H1 (cell line): ENCODE measurements around the gene SERPINB8. TPM values are rescaled to one million over a fixed set of nuclear protein-coding genes. Genes with fewer than 3 reads are reported as not detected.

Source experiments
- CTCF ChIA-PET: fragments of 300-600 bp; sonication (Branson Sonifier 250); formaldehyde crosslinking; loops from one replicate; lab custom pipeline; 2021; ENCODE audit not compliant: partially characterized antibody; lab: Charles Lee
- POLR2A ChIA-PET: fragments of 300-600 bp; sonication (Branson Sonifier 250); formaldehyde crosslinking; loops from one replicate; lab custom pipeline; 2021; ENCODE audit warnings: inconsistent platforms; ENCODE audit not compliant: partially characterized antibody; lab: Charles Lee
- DNase-seq, 2 experiments: peaks; one replicate each; pipeline versions ENCODE4 v3.0.0 to v3.0.0-alpha.2; 2010 to 2022; ENCODE audit warnings: low spot score in 2 of 2, low read depth in 1 of 2, mixed read lengths in 1 of 2
- FAIRE-seq: peaks from 2 replicates; lab custom pipeline; 2011; peaks lifted over from hg19 to GRCh38; lab: Jason Lieb, UNC
- H2AFZ ChIP-seq: 2 replicates; pipeline ENCODE4 v1.8.1; 2012; ENCODE audit warnings: low read length, inconsistent platforms
- H2AK5ac ChIP-seq: 2 replicates; pipeline ENCODE4 v1.6.1; 2013; ENCODE audit warnings: low read depth, low read length
- H2BK120ac ChIP-seq: replicated peaks from 2 replicates; pipeline ENCODE3; 2013; ENCODE audit warnings: low read depth, low read length, inconsistent platforms
- H2BK12ac ChIP-seq: 2 replicates; pipeline ENCODE4 v1.6.1; 2013; ENCODE audit warnings: low read depth, low read length
- H2BK15ac ChIP-seq: 2 replicates; pipeline ENCODE4 v1.6.1; 2013; ENCODE audit warnings: low read length
- H2BK20ac ChIP-seq: 2 replicates; pipeline ENCODE4 v1.6.1; 2013; ENCODE audit warnings: low read length
- H2BK5ac ChIP-seq: 2 replicates; pipeline ENCODE4 v1.6.1; 2013; ENCODE audit warnings: low read depth, low read length
- H3K14ac ChIP-seq: 2 replicates; pipeline ENCODE4 v1.6.1; 2013; ENCODE audit warnings: inconsistent platforms; ENCODE audit not compliant: insufficient read length
- H3K18ac ChIP-seq: 2 replicates; pipeline ENCODE4 v1.6.1; 2013; ENCODE audit warnings: low read length; ENCODE audit errors: extremely low read depth
- H3K23ac ChIP-seq: 2 replicates; pipeline ENCODE4 v1.6.1; 2013; ENCODE audit warnings: inconsistent platforms; ENCODE audit not compliant: insufficient read length
- H3K23me2 ChIP-seq: 2 replicates; pipeline ENCODE4 v1.6.1; 2013; ENCODE audit warnings: low read depth, low read length
- H3K27ac ChIP-seq: 2 replicates; pipeline ENCODE4 v1.6.1; 2011; ENCODE audit warnings: low read depth, low read length, inconsistent platforms
- H3K27me3 ChIP-seq, 4 experiments: replicated peaks in 1 of 4; 1 replicate in 1 of 4; 2 replicates in 3 of 4; pipeline versions ENCODE4 v1.6.1 to v1.8.1; 2011 to 2013; ENCODE audit warnings: low read length in 3 of 4, mild to moderate bottlenecking in 3 of 4, inconsistent platforms in 2 of 4, mixed read lengths in 2 of 4, moderate library complexity in 1 of 4; ENCODE audit not compliant: control insufficient read depth in 3 of 4, insufficient read depth in 3 of 4; ENCODE audit errors: extremely low read depth in 1 of 4
- H3K36me3 ChIP-seq, 4 experiments: 2 replicates each; pipeline versions ENCODE4 v1.6.1 to v1.8.1; 2011 to 2013; ENCODE audit warnings: mild to moderate bottlenecking in 4 of 4, low read length in 3 of 4, moderate library complexity in 2 of 4, control low read depth in 1 of 4, inconsistent platforms in 1 of 4; ENCODE audit not compliant: insufficient read depth in 4 of 4, control insufficient read depth in 2 of 4
- H3K4ac ChIP-seq: replicated peaks from 2 replicates; pipeline ENCODE3; 2013; ENCODE audit warnings: low read length, low read depth, mixed read lengths, inconsistent platforms; ENCODE audit not compliant: insufficient read length
- H3K4me1 ChIP-seq, 4 experiments: replicated peaks in 1 of 4; 1 replicate in 1 of 4; 2 replicates in 3 of 4; pipeline versions ENCODE4 v1.6.1 to v1.8.1; 2011 to 2013; ENCODE audit warnings: low read length in 3 of 4, inconsistent platforms in 2 of 4, mixed read lengths in 1 of 4; ENCODE audit not compliant: insufficient read depth in 4 of 4, control insufficient read depth in 3 of 4
- H3K4me2 ChIP-seq, 2 experiments: 2 replicates each; pipeline versions ENCODE4 v1.6.1 to v1.8.1; 2011 to 2013; ENCODE audit warnings: low read depth in 2 of 2, low read length in 2 of 2, control low read depth in 1 of 2, inconsistent platforms in 1 of 2, mild to moderate bottlenecking in 1 of 2; ENCODE audit not compliant: insufficient read depth in 1 of 2
- H3K4me3 ChIP-seq, 4 experiments: fragments of 200-600, 300-600 bp in 1 of 4; sonication (generic), shearing (Covaris generic), sonication (Bioruptor Twin) in 1 of 4; 2 replicates each; pipeline versions ENCODE4 v1.5.1 to v1.8.1; 2011 to 2016; ENCODE audit warnings: low read length in 4 of 4, low read depth in 3 of 4, control low read depth in 2 of 4, inconsistent platforms in 2 of 4, mild to moderate bottlenecking in 2 of 4, mixed read lengths in 1 of 4, moderate library complexity in 1 of 4; ENCODE audit not compliant: insufficient read depth in 2 of 4; ENCODE audit errors: extremely low read depth in 1 of 4
- H3K56ac ChIP-seq: replicated peaks from 2 replicates; pipeline ENCODE3; 2013; ENCODE audit warnings: low read depth, mild to moderate bottlenecking, mixed read lengths, low read length, inconsistent platforms; ENCODE audit not compliant: insufficient read length
- H3K79me1 ChIP-seq: 2 replicates; pipeline ENCODE4 v1.6.1; 2013; ENCODE audit warnings: low read depth, low read length, control low read depth
- H3K79me2 ChIP-seq, 2 experiments: 2 replicates each; pipeline versions ENCODE4 v1.6.1 to v1.8.1; 2012 to 2013; ENCODE audit warnings: low read length in 2 of 2, mild to moderate bottlenecking in 2 of 2, inconsistent platforms in 1 of 2; ENCODE audit not compliant: insufficient read depth in 2 of 2, control insufficient read depth in 1 of 2
- H3K9ac ChIP-seq, 4 experiments: replicated peaks in 1 of 4; 1 replicate in 1 of 4; 2 replicates in 3 of 4; pipeline versions ENCODE4 v1.6.1 to v1.8.1; 2011 to 2013; ENCODE audit warnings: low read depth in 3 of 4, low read length in 3 of 4, control low read depth in 2 of 4, mild to moderate bottlenecking in 2 of 4, moderate library complexity in 2 of 4, inconsistent platforms in 1 of 4; ENCODE audit errors: extremely low read depth in 1 of 4
- H3K9me3 ChIP-seq, 2 experiments: 2 replicates each; pipeline versions ENCODE4 v1.6.1 to v1.8.1; 2012 to 2013; ENCODE audit warnings: mild to moderate bottlenecking in 2 of 2, moderate library complexity in 2 of 2, control low read depth in 1 of 2, inconsistent platforms in 1 of 2, low read depth in 1 of 2, low read length in 1 of 2, mixed read lengths in 1 of 2; ENCODE audit not compliant: insufficient read depth in 2 of 2
- H4K20me1 ChIP-seq, 2 experiments: replicated peaks in 1 of 2; 2 replicates each; pipeline versions ENCODE3 to v1.8.1; 2011 to 2013; ENCODE audit warnings: inconsistent platforms in 2 of 2, low read length in 2 of 2, mild to moderate bottlenecking in 1 of 2; ENCODE audit not compliant: insufficient read depth in 2 of 2, control insufficient read depth in 1 of 2
- H4K5ac ChIP-seq: 2 replicates; pipeline ENCODE4 v1.6.1; 2013; ENCODE audit warnings: low read length, low read depth, mixed read lengths, inconsistent platforms; ENCODE audit not compliant: insufficient read length
- H4K8ac ChIP-seq: 2 replicates; pipeline ENCODE4 v1.8.0; 2013; ENCODE audit warnings: mild to moderate bottlenecking, moderate library complexity, low read length, inconsistent platforms; ENCODE audit not compliant: insufficient read depth; ENCODE audit errors: extremely low read depth
- H4K91ac ChIP-seq: replicated peaks from 2 replicates; pipeline ENCODE3; 2013; ENCODE audit warnings: low read length, mixed read lengths, inconsistent platforms; ENCODE audit not compliant: insufficient read length
- CBX8 ChIP-seq: fragments of 300-800, 300-1000 bp; sonication (generic); IDR thresholded peaks from 2 replicates; pipeline ENCODE4 v1.7.1; 2016; ENCODE audit warnings: low read depth, low read length, borderline replicate concordance
- POU5F1 ChIP-seq: IDR thresholded peaks from 2 replicates; pipeline ENCODE4 v1.6.1; 2011; ENCODE audit warnings: low read depth, mild to moderate bottlenecking, low read length, moderate library complexity
- RAD21 ChIP-seq, 2 experiments: IDR thresholded peaks in 1 of 2; conservative IDR thresholded peaks in 1 of 2; 2 replicates each; pipeline ENCODE4 v1.6.1; 2011; ENCODE audit warnings: low read depth in 2 of 2, low read length in 2 of 2, improper control_type of control experiment in 1 of 2, inconsistent platforms in 1 of 2, mild to moderate bottlenecking in 1 of 2, moderate library complexity in 1 of 2
- WGBS, 2 experiments: shearing (Covaris generic) in 1 of 2; methylation state at CpG; one replicate each; pipeline versions ENCODE4 v1.1.6 to v1.1.7; 2013 to 2015; ENCODE audit warnings: low lambda C conversion rate in 2 of 2, mixed read lengths in 2 of 2, inconsistent platforms in 1 of 2, low coverage in 1 of 2, missing lambda C conversion rate in 1 of 2; ENCODE audit not compliant: insufficient replicate concordance in 2 of 2, insufficient coverage in 1 of 2, insufficient read length in 1 of 2; ENCODE audit errors: extremely low coverage in 1 of 2, missing lambda C conversion rate in 1 of 2; 5-methylcytosine and 5-hydroxymethylcytosine counted together
- polyA plus RNA-seq, 7 experiments: library from polyadenylated mRNA; depleted of rRNA in 3 of 7; stranded (reverse) in 5 of 7; unstranded in 2 of 7; fragments of >200 nt in 5 of 7; fragments of 200-250 nt in 2 of 7; gene quantifications; 1 replicate in 5 of 7; 2 replicates in 1 of 7; 4 replicates in 1 of 7; pipeline versions ENCODE4 v1.2.1 to v1.2.3, GENCODE V29; 2011 to 2013; ENCODE audit warnings: missing spikeins in 2 of 7, mixed read lengths in 2 of 7
- total RNA-seq: library from RNA; stranded (reverse); fragmentation: NEBNext Ultra II Directional; extraction: Animal tissue kit (Norgen Biotek cat#: 25700); gene quantifications from 2 replicates; pipeline ENCODE4 v1.2.1, GENCODE V29; 2021

Gene SERPINB8
- total and polyA plus RNA-seq, 2 of the 8 experiments (the other 6 are each of a cell fraction or from before 2014, with no cell fraction given), result 0.42 to 1.2 TPM

DNA sequence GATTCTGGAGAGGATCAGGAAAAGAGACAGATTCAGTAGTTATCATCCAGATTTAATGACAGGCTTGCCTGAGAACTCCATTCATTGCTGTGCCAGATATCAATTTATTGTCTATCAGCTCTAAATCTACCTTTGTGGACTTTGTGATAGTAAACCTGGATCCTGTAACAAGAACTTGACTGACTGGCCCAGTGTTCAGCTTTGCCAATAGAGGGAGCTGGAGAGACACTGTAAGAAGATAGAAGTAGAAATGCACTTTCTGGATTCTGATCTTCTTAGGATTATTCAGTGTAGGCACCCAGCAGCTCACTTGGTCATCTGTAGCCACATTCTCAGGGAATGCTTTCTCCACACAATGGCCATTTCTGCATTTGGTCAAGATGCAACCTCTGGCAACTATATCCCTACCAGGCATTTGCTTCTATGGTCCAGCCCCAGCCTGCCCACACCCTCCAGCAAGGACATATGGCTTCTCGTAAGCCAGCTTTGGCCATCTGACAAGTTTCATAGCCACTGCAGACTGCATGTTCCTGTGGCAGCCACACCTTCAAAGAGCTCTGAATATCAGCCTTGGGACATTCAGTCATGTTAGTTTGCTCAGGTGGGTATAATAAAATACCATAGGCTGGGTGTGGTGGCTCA is 6.1 kb upstream of the SERPINB8 start:
- H2BK15ac ChIP-seq, result no peak overlapping the region
- no peak for DNase-seq
- FAIRE-seq, result peak; percentile 84
- TF ChIP-seq RAD21 (IDR thresholded peaks at IDR 0.05 in 1 of 2, conservative IDR thresholded peaks at IDR 0.05 in 1 of 2; ENCODE audit: low read depth in 2 of 2, low read length in 2 of 2) (peak; percentile 64 to 65), POU5F1 (no peak), CBX8 (no peak)

More for the DNA sequence above, 6.1 kb upstream of the SERPINB8 start:
- Histone ChIP-seq H2BK120ac (no peak overlapping the region), H3K18ac (no peak overlapping the region), H3K27ac (no peak overlapping the region), H3K4ac (no peak overlapping the region), H3K27me3 (no peaks in the 10 kb centered on the region; a peak in 1 of 7 replicates), H3K79me2 (no peaks in the 10 kb centered on the region), H2BK12ac (no peak overlapping the region), H3K9ac (no peak overlapping the region), H3K23me2 (no peaks in the 10 kb centered on the region), H2AK5ac (no peak overlapping the region), H3K9me3 (no peaks in the 10 kb centered on the region), H4K8ac (no peak overlapping the region), H3K14ac (no peak overlapping the region), H4K5ac (no peak overlapping the region), H2BK5ac (no peak overlapping the region), H3K4me1 (no peaks in the 10 kb centered on the region; a peak in 1 of 7 replicates), H4K91ac (no peak overlapping the region), H3K4me2 (no peak overlapping the region), H2BK20ac (no peak overlapping the region), H3K36me3 (no peaks in the 10 kb centered on the region), H3K23ac (no peak overlapping the region), H3K79me1 (no peaks in the 10 kb centered on the region), H3K56ac (no peak overlapping the region), H3K4me3 (no peak overlapping the region), H4K20me1 (peaks cover 0 to 2% of the 10 kb centered on the region in 2 experiments), H2AFZ (no peak overlapping the region)
- POLR2A ChIA-PET, result no interaction called here
- CTCF ChIA-PET, result interaction anchor here (0.6 to 6.7 kb wide), 27 partner anchors 10 to 524 kb away, joined by 3 to 59 read pairs (median 4); partner anchors contain the start of gene HMSD
- WGBS, 2 experiments, result 56% methylated on average over 1 of the region's 1 CpG; no CpG with 5 or more reads in 1 of the 2 experiments
